ENCODE results near the gene SKP1. TPM values are rescaled to one million over a fixed set of nuclear protein-coding genes. Genes with fewer than 3 reads are reported as not detected.

The SKP1 gene
- total and polyA plus RNA-seq, 9 of the 15 experiments (the other 6 are each of a cell fraction or from before 2014, with no cell fraction given): 301 to 2,109 (median 639) TPM

GRCh38 chr5:134161513-134162395, 15.0 kb downstream of the SKP1 start:
- Histone ChIP-seq H3K4me1 (replicated peaks in 1 of 2; ENCODE audit: control insufficient read depth in 2 of 2, insufficient read depth in 2 of 2, low read length in 2 of 2) (no peaks in the 10 kb centered on the region), H3K36me3 (ENCODE audit: control insufficient read depth, insufficient read depth, low read length) (peaks cover 87% of the 10 kb centered on the region), H3K79me2 (ENCODE audit: control insufficient read depth, insufficient read depth, low read length) (peaks cover 30% of the 10 kb centered on the region), H3K9me1 (ENCODE audit: control insufficient read depth, insufficient read depth, low read length) (no peaks in the 10 kb centered on the region), H3K4me3 (no peak overlapping the region), H3K9me3 (replicated peaks; ENCODE audit: control insufficient read depth, insufficient read depth, low read depth, low read length) (no peaks in the 10 kb centered on the region), H3K27me3 (ENCODE audit: control insufficient read depth in 2 of 2, insufficient read depth in 2 of 2, low read length in 2 of 2) (no peaks in the 10 kb centered on the region), H3K27ac (ENCODE audit: extremely low read depth, low read depth, low read length) (no peak overlapping the region), H2AFZ (ENCODE audit: low read depth, low read length) (no peak overlapping the region), H3K4me2 (ENCODE audit: insufficient read depth, low read length) (no peak overlapping the region), H3K9ac (ENCODE audit: insufficient read depth in 1 of 2, low read depth in 2 of 2, low read length in 2 of 2) (no peak overlapping the region), H4K20me1 (replicated peaks; ENCODE audit: control insufficient read depth, insufficient read depth, low read length) (no peaks in the 10 kb centered on the region)
- FAIRE-seq (no peak), ATAC-seq (no peak), DNase-seq (ENCODE audit: extremely low read depth in 1 of 4, low spot score in 3 of 4) (no peak)
- intact Hi-C loops (cut with micrococcal nuclease): no loop called here
- TF ChIP-seq HOMEZ (CRISPR knock-in tag; IDR thresholded peaks at IDR 0.05) (no peak), FOXP4 (CRISPR knock-in tag; IDR thresholded peaks at IDR 0.05; ENCODE audit: borderline replicate concordance) (no peak), ZBTB17 (CRISPR knock-in tag; IDR thresholded peaks at IDR 0.05) (no peak), TEAD1 (CRISPR knock-in tag; IDR thresholded peaks at IDR 0.05) (no peak), CEBPG (CRISPR knock-in tag; IDR thresholded peaks at IDR 0.05) (no peak), CEBPG (tag; conservative IDR thresholded peaks at IDR 0.05 in 1 of 2, IDR thresholded peaks at IDR 0.05 in 1 of 2) (0 out of 4 replicates have a peak, but pooled peaks of 1 of the 2 experiments have one; percentile 20)
- 96% methylated on average over 6 of the region's 6 CpGs for WGBS (ENCODE audit: insufficient coverage, low coverage, missing lambda C conversion rate)
- in situ Hi-C loops (cut with MboI): no loop called here
- POLR2A ChIA-PET: interaction anchor here (0.6 to 4.4 kb wide), 11 partner anchors 9 to 434 kb away, joined by 3 to 22 read pairs (median 4); partner anchors contain the start of gene SKP1
- CTCF ChIA-PET (ENCODE audit: low intra/inter-chr PET ratio): no interaction called here
- BruUV-seq (replicated peaks): no TSS peak

Data from K562 (cell line).